BJ (cell line): ENCODE measurements around the gene SLCO3A1. TPM values are rescaled to one million over a fixed set of nuclear protein-coding genes. Genes with fewer than 3 reads are reported as not detected.

Experiments used
- CTCF ChIA-PET: fragments of 350-600 bp; formaldehyde crosslinking; extraction: SDS; loops from one replicate; lab custom pipeline; 2021; ENCODE audit warnings: antibody characterized with exemption, inconsistent platforms; lab: Yijun Ruan, JAX
- POLR2A ChIA-PET: fragments of 300-600 bp; sonication (Branson Sonifier 250); formaldehyde crosslinking; extraction: SDS; loops from one replicate; lab custom pipeline; 2021; ENCODE audit warnings: antibody characterized with exemption; lab: Charles Lee
- DNase-seq: peaks from one replicate; pipeline ENCODE4 v3.0.0-alpha.2; 2011; ENCODE audit warnings: low read depth
- H3K27me3 ChIP-seq: 2 replicates; pipeline ENCODE4 v1.6.0; 2011; ENCODE audit warnings: low read length; ENCODE audit not compliant: control insufficient read depth, insufficient read depth
- H3K36me3 ChIP-seq: 2 replicates; pipeline ENCODE4 v1.5.1; 2011; ENCODE audit warnings: low read length; ENCODE audit not compliant: control insufficient read depth, insufficient read depth
- H3K4me3 ChIP-seq: 2 replicates; pipeline ENCODE4 v1.5.1; 2011; ENCODE audit warnings: low read depth, mild to moderate bottlenecking, control low read depth, low read length
- CTCF ChIP-seq: IDR thresholded peaks from 2 replicates; pipeline ENCODE4 v1.5.1; 2011; ENCODE audit warnings: low read depth, mild to moderate bottlenecking, control low read depth, inconsistent platforms, low read length, moderate library complexity; ENCODE audit not compliant: insufficient read depth
- polyA plus RNA-seq: library from polyadenylated mRNA; depleted of rRNA; stranded (reverse); fragments of >200 nt; gene quantifications from 2 replicates; pipeline ENCODE4 v1.2.3, GENCODE V29; 2011

Gene SLCO3A1
- polyA plus RNA-seq, 1 experiment: 7.8 TPM

- Histone ChIP-seq H3K27me3 (no peaks in the 10 kb centered on the region), H3K36me3 (no peaks in the 10 kb centered on the region), H3K4me3 (no peak overlapping the region)
- DNase-seq: no peak
- ChIA-PET POLR2A (no interaction called here), CTCF (no interaction called here)
- TF ChIP-seq CTCF: no peak
Measured at GRCh38 chr15:91872356-91873137, 19.0 kb downstream of the SLCO3A1 start.

- ChIA-PET CTCF (no interaction called here), POLR2A (no interaction called here)
- Histone ChIP-seq H3K4me3 (no peak overlapping the region), H3K27me3 (no peaks in the 10 kb centered on the region), H3K36me3 (no peaks in the 10 kb centered on the region)
- TF ChIP-seq CTCF: no peak
- no peak for DNase-seq
Measured at GRCh38 chr15:91873138-91873536, 19.6 kb downstream of the SLCO3A1 start.

GRCh38 chr15:91874171-91874570 lies 20.7 kb downstream of the SLCO3A1 start:
- Histone ChIP-seq H3K4me3 (no peak overlapping the region), H3K36me3 (no peaks in the 10 kb centered on the region), H3K27me3 (no peaks in the 10 kb centered on the region)
- DNase-seq: no peak
- no peak for TF ChIP-seq CTCF
- ChIA-PET POLR2A (no interaction called here), CTCF (interaction anchor here (1.7 kb wide), 1 partner anchor 22 kb away, joined by 3 read pairs; no protein-coding TSS in a partner anchor)

GRCh38 chr15:91874992-91875660 lies 21.6 kb downstream of the SLCO3A1 start:
- POLR2A ChIA-PET: no interaction called here
- no peak overlapping the region for H3K4me3 ChIP-seq
- DNase-seq: no peak
- no peaks in the 10 kb centered on the region for H3K27me3 ChIP-seq
- no peaks in the 10 kb centered on the region for H3K36me3 ChIP-seq
- TF ChIP-seq CTCF: no peak
- CTCF ChIA-PET: interaction anchor here (1.4 to 1.7 kb wide), 2 partner anchors 8 to 23 kb away, joined by 3 to 6 read pairs; no protein-coding TSS in a partner anchor

- no peak for DNase-seq
- no peaks in the 10 kb centered on the region for H3K36me3 ChIP-seq
- CTCF ChIA-PET: interaction anchor here (1.4 to 1.7 kb wide), 2 partner anchors 9 to 24 kb away, joined by 3 to 6 read pairs; no protein-coding TSS in a partner anchor
- no peak overlapping the region for H3K4me3 ChIP-seq
- POLR2A ChIA-PET: no interaction called here
- no peaks in the 10 kb centered on the region for H3K27me3 ChIP-seq
- TF ChIP-seq CTCF: no peak
Measured at GRCh38 chr15:91876187-91876586, 22.7 kb downstream of the SLCO3A1 start.
